Suppressor macrophage treated with lipopolysaccharide for 1 hour (primary cell): ENCODE data around the gene IMPDH2.
"Not testable (repeated sequence)": the region's sequence is repeated elsewhere in the genome, so short reads cannot be mapped to it uniquely, and the experiment has no call there.

Experiments used
- DNase-seq, 3 donors: peaks; one replicate each; pipeline ENCODE4 v3.0.0-alpha.2; 2020 to 2022

The IMPDH2 gene

DNA sequence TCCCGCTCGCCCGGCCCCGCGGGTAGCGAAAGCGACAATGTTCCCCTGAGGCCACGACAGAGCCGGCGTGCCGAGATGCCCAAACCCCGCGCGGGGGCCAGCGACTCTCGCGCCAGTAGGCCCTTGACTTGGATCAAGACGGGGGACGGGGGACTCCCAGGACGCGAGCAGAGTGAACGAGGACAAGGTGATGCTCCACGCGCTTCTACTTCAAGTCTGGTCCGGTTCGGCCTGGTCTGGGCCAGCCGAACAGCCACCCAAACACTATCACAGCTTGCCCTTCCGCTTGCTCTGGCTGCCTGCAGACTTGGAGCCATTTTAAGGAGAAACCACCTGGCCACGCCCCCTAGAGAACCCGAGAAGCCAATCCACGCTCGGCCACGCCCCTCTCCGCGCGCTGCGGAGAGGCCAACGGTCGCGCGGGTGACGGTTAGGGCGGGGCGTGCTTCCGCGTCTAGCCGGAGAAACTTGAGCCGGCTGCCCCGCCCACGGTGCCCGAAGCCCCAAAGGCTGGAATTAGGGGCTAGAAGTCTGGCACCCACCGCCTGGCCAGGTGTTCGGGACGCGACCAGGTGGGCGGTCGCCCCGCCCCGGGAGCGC, 7.9 kb downstream of the IMPDH2 start:
- DNase-seq: peak; percentile 100

DNA sequence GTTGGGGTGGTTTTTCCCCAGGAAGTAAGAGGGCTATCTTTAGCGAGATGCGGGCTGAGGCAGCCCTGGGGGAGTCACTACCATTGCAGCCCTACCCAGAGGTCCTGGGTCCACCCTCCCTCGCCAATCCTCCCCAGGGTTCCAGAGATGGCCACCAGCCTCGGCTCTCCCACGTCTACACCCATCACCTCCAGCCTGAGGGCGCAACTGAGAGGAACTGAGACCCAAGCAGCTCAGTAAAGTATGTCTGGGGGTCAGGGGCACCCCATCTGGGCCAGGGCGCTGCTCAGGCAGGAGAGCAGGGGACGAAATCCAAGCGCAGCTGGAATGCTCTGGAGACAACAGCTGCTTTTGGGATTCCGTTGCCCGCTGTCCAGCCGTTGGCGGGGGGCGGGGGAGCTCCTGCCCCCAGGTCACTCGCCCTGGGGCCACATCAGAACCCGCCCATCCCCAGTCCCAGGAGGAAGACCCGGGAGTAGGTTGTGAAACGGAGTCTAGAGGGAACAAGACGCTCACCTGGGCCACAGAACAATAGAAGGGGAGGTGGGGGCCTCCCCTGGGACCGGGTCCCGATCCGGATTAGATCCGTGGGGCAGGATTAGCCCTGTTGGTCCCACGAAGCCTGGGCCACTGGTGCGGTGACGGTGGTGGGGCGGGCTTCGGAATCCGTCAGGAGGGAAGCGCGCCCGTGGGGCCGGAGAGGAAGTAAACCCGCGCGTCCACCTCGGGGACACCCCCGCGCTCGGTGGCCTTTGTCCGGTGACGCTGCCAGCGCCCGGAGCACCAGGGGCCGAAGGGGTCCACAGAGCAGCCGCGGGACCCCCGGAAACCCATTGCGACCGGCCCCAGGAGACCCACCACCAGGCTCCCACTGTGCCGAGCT, 8.6 kb downstream of the IMPDH2 start:
- peak; percentile 85 to 92 (median 86) for DNase-seq

- DNase-seq: peak; percentile 87 to 89 (median 88)
These were observed 9.3 kb downstream of the IMPDH2 start for GRCh38 chr3:49019941-49020329.

DNA sequence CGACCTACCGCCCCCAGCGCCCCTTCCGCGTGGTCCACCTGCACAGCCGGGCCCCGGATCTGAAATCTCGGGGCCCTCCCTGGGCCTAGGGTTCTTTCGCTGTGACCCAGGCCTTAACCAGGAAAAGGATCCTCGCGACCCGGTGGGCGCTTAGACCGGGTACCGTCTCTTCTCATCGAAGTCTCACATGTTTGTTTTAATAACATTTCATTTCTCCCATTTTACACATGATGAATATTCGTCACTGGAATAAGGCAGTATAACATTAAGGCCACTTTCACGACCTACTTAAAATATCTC, 10.5 kb downstream of the IMPDH2 start:
- DNase-seq: peak in 1 of 3 donors; percentile 15

DNA sequence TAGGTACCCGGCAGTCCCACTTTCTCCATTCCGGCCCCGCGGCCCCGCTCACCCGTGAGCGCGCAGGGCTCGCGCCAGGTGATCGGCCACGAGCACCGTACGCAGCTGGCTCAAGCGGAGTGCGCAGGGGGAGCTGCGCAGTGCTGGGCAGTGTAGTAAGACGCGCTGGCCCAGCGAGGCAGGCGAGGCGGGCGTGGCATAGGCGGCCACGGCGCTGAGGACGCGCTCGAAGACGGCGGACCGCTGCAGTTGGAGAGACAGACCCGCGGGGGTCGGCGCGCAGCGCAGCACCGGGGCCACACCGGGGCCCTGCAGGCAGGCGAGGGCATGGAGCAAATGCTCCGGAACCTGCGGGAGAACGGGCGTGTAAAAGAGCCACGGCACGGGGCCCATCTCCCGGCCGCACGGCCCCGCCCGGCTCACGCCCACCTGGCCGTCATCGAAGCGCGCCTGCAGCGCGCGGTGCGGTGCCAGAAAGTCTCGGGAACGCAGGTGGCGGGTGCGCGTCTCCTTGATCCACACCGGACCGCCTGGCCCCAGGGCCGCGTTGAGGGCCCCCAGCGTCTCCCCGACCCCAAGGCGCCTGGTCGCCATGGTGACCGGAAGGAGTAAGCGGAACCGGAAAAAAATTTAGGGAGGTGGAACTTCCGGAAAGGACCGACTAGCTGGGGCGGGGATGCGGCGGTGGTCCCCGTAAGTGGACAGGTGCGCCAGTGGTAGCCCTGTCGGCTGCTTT, 11.1 kb downstream of the IMPDH2 start, which contains the start of gene DALRD3:
Gene DALRD3, minus strand, starts transcription at position 610 of the 736 bp plus-strand sequence. Its CDS starts 16 bp downstream, at position 594.
- peak; percentile 47 to 69 (median 67) for DNase-seq

GRCh38 chr3:49017229-49017970, 11.8 kb downstream of the IMPDH2 start:
- DNase-seq: peak in 1 of 3 donors; percentile 19

GRCh38 chr3:49016414-49017228, 12.6 kb downstream of the IMPDH2 start:
- DNase-seq: no peak

DNA sequence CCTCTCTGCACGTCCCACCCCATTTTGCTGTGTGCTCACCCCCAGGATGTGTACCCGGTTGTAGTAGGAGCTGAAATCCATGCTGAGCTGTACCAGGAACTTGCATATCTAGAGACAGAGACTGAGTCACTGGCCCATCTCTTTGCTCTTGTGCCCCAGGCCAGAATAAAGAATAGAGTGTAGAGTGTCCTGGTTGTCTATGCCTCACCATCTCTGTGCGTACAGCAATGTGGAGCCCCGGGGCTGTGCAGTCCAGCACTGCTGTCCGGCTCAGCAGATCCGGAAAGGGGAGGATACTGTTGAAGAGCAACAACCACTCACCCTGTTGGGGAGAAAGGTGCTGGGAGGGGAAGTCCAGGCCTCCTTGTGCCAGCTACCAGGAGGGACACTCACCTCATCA, 13.4 kb downstream of the IMPDH2 start:
- DNase-seq: no peak

GRCh38 chr3:49015072-49015471, 14.1 kb downstream of the IMPDH2 start:
- DNase-seq: no peak

DNA sequence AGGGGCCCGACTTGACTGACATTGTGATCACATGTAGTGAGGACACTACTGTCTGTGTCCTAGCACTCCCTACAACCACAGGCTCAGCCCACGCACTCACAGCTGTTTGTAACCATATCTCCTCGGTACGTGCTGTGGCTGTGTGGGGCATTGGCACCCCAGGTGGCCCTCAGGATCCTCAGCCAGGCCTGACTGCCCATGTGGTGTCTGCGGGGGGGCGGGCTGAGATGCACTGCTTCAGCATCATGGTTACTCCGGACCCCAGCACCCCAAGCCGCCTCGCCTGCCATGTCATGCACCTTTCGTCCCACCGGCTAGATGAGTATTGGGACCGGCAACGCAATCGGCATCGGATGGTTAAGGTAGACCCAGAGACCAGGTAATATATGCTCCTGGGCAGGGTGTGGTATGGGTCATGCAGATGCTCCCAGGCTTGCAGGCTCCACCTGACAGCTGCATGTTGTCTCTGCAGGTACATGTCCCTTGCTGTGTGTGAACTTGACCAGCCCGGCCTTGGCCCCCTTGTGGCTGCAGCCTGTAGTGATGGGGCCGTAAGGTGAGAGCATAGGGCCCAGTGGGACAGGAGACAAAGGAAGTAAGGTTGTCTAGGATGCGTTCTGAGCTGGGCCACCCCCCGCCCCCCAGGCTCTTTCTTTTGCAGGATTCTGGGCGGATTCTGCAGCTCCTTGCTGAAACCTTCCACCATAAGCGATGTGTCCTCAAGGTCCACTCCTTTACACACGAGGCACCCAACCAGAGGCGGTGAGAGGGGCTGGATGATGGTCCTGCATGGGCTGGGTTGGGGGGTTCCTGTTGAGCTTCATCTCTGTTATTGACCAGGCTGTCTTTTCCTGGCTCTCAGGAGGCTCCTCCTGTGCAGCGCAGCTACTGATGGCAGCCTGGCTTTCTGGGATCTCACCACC, 15.2 kb downstream of the IMPDH2 start:
- peak; percentile 56 to 74 (median 60) for DNase-seq

DNA sequence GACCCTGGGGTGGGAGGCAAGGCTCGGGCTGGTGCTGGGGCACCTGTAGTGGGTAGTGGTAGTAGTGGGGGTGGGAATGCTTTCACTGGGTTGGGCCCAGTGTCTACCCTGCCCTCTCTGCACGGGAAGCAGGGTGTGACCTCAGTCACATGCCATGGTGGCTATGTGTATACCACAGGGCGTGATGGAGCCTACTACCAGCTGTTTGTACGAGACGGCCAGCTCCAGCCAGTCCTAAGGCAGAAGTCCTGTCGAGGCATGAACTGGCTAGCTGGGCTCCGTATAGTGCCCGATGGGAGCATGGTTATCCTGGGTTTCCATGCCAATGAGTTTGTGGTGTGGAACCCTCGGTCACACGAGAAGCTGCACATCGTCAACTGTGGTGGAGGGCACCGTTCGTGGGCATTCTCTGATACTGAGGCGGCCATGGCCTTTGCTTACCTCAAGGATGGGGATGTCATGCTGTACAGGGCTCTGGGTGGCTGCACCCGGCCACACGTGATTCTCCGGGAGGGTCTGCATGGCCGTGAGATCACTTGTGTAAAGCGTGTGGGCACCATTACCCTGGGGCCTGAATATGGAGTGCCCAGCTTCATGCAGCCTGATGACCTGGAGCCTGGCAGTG, 16.0 kb downstream of the IMPDH2 start:
- no peak for DNase-seq

DNA sequence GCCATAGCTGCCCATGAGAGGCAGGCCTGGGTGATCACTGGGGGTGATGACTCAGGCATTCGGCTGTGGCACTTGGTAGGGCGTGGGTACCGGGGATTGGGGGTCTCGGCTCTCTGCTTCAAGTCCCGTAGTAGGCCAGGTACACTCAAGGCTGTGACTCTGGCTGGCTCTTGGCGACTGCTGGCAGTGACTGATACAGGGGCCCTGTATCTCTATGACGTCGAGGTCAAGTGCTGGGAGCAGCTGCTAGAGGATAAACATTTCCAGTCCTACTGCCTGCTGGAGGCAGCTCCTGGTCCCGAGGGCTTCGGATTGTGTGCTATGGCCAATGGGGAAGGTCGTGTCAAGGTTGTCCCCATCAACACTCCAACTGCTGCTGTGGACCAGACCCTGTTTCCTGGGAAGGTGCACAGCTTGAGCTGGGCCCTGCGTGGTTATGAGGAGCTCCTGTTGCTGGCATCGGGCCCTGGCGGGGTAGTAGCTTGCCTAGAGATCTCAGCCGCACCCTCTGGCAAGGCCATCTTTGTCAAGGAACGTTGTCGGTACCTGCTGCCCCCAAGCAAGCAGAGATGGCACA, 16.7 kb downstream of the IMPDH2 start:
- DNase-seq: no peak

DNA sequence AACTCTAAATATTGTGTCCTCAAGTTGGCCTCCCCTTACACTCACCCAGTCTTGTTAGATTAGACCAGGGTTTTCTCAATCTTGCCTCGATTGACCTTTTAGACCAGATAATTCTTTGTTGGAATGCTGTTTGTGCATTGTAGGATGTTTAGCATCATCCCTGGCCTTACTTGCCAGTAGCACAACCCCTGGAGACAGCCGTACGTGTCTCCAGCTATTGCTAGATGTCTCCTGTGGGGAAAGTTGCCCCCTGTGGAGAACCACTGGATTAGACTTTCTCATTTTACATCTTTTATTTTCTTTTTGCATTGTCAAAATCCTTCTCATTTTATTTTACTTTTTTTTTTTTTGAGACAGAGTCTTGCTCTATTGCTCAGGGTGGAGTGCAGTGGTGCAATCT, 19.8 kb downstream of the IMPDH2 start:
- no peak for DNase-seq

DNA sequence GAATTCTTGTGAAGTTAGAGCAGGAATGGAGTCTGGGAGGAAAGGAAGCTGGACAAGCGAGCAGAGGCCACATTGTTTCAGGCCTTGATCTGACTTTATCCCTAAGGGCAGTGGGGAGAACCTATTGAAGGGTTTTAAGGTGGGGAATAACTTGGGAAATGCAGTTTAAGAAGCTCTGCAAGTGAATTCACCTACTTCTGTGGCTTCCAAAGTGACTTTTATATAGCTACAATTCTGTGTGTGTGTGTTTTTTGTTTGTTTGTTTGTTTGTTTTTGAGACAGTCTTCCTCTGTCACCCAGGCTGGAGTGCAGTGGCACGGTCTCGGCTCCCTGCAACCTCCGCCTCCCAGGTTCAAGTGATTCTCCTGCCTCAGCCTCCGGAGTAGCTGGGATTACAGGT, 20.6 kb downstream of the IMPDH2 start:
- not testable (repeated sequence) for DNase-seq

DNA sequence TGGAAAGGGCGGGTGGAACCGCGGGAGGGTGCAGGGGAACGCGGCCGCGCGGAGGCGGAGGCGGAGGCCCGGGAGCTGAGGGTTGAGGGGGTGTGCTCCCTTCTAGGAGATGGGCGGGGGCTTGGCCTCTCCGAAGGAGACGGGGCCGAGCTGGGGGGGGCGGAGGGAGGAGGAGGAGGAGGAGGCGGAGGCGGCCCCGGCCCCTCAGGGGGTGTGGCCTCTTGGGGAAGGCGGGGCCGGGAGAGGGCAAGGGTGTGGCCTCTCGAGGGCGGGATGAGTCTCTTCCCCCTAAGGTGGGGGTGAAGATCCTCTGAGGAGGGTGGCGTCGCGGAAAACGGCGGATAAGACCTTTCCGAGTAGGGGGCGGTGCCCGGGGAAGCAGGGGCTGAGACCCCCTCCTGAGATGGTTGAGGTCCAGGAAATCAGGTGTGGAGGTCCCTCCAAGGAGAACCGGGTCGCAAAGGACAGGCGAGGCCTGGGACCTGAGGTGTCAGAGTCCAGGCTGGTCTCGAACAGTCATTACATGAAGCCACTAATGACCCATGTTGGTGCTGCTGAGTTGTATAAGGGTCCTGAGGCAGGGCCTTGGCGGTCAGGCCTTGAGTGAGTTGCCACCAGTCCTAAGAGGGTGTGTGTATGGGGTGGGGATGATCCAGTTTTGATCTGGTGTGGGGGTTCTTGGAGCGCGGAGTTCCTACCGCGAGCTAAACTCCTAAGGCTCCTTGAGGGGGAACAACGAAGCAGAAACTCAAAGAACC, 21.2 kb downstream of the IMPDH2 start:
- peak; percentile 77 to 93 (median 86) for DNase-seq

- DNase-seq: peak; percentile 94 to 97 (median 94)
These were observed 22.0 kb downstream of the IMPDH2 start, which contains the start of gene WDR6 for GRCh38 chr3:49007068-49007770. WDR6 (plus strand) TSS chr3:49007391; CDS start chr3:49007432, 41 bp downstream.

DNA sequence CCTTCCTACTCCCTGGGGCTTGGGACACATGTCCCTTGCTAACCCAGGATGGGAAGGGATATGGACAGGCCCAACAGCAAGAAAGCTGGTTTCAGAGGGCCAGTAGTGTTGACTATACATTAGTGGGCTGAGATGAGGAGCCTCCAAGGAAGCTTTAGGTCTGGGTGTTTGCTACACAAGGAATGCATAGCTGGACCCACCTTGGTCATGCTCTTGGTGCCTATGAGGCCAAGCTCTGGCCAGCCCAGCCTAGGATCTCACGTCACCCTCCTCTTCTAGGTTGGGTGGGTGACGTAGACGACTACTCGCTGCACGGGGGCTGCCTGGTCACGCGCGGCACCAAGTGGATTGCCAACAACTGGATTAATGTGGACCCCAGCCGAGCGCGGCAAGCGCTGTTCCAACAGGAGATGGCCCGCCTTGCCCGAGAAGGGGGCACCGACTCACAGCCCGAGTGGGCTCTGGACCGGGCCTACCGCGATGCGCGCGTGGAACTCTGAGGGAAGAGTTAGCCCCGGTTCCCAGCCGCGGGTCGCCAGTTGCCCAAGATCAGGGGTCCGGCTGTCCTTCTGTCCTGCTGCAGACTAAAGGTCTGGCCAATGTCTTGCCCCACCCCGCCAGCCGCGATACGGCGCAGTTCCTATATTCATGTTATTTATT, 22.7 kb downstream of the IMPDH2 start:
- peak; percentile 41 to 60 (median 44) for DNase-seq

GRCh38 chr3:49005998-49006397, 23.2 kb downstream of the IMPDH2 start:
- DNase-seq: no peak
